Measurements from ENCODE around the gene EML4.

Gene EML4

DNA sequence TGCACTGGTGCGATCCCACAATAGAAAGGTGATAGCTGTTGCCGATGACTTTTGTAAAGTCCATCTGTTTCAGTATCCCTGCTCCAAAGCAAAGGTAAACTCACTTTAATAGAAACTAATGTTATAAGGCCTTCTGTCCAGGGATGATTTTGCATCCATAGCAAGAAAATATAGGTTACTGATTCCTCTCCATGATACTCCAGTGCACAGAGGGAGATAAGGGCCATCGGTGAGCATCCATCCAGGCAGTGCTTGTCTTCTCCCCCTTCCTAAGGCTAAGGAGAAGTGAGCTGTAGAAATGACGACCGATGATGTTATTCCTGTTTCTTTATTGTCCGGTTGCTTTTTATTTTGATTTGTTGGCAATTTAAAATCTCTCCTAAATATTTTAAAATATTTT, 159.8 kb downstream of the EML4 start:
- no peak overlapping the region for H3K4me2 ChIP-seq (ENCODE audit: insufficient read depth, low read length)

DNA sequence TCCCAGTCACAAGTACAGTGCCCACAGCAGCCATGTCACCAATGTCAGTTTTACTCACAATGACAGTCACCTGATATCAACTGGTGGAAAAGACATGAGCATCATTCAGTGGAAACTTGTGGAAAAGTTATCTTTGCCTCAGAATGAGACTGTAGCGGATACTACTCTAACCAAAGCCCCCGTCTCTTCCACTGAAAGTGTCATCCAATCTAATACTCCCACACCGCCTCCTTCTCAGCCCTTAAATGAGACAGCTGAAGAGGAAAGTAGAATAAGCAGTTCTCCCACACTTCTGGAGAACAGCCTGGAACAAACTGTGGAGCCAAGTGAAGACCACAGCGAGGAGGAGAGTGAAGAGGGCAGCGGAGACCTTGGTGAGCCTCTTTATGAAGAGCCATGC, 160.6 kb downstream of the EML4 start:
- H4K20me1 ChIP-seq (ENCODE audit: insufficient read depth, low read length), result no peaks in the 10 kb centered on the region

More for the DNA sequence above, 159.8 kb downstream of the EML4 start:
- Histone ChIP-seq H3K4me1 (ENCODE audit: insufficient read depth, low read length) (no peaks in the 10 kb centered on the region), H3K9me3 (ENCODE audit: insufficient read depth, low read length, severe bottlenecking) (no peaks in the 10 kb centered on the region), H3K27ac (ENCODE audit: low read length) (no peak overlapping the region), H3K4me3 (ENCODE audit: low read depth in 1 of 2, low read length in 2 of 2) (no peak overlapping the region), H2AFZ (ENCODE audit: low read depth, low read length) (no peak overlapping the region), H3K36me3 (ENCODE audit: insufficient read depth, low read length) (peaks cover 76% of the 10 kb centered on the region), H3K9ac (ENCODE audit: low read depth, low read length) (no peak overlapping the region), H4K20me1 (ENCODE audit: insufficient read depth, low read length) (no peaks in the 10 kb centered on the region), H3K79me2 (ENCODE audit: insufficient read depth, low read length) (no peaks in the 10 kb centered on the region), H3K27me3 (ENCODE audit: insufficient read depth, low read length, poor library complexity) (no peaks in the 10 kb centered on the region)
- no peak for TF ChIP-seq EZH2 (IDR thresholded peaks at IDR 0.05; ENCODE audit: borderline replicate concordance, low read depth, low read length, severe bottlenecking)
- ATAC-seq (ENCODE audit: insufficient read depth, low read depth) (no peak), DNase-seq (no peak)

DNA sequence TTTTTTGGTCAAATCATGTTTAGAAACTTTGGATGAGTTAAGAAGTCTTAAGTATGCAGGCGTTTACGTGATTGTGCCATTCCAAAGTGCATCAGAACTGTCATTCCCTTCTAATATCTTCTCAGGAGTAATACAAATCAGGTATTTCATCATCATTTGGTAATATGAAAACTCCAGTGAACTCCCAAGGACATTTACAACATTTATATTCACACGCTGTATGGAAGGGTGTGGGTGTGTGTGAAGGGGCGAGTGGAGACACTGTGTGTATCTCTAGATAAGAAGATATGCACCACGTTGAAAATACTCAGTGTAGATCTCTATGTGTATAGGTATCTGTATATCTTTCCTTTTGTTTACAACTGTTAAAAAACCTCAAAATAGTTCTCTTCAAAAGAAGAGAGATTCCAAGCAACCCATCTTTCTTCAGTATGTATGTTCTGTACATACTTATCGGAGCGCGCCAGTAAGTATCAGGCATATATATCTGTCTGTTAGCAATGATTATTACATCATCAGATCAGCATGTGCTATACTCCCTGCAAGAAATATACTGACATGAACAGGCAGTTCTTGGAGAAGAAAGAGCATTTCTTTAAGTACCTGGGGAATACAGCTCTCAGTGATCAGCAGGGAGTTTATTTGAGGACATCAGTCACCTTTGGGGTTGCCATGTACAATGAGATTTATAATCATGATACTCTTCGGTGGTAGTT, 162.6 kb downstream of the EML4 start:
- H3K79me2 ChIP-seq (ENCODE audit: insufficient read depth, low read length), result no peaks in the 10 kb centered on the region
- DNase-seq (no peak), ATAC-seq (ENCODE audit: insufficient read depth, low read depth) (no peak)
- H3K9ac ChIP-seq (ENCODE audit: low read depth, low read length), result no peak overlapping the region
- no peak overlapping the region for H3K4me3 ChIP-seq (ENCODE audit: low read depth in 1 of 2, low read length in 2 of 2)
- no peak overlapping the region for H3K27ac ChIP-seq (ENCODE audit: low read length)
- TF ChIP-seq, protein P1, sequence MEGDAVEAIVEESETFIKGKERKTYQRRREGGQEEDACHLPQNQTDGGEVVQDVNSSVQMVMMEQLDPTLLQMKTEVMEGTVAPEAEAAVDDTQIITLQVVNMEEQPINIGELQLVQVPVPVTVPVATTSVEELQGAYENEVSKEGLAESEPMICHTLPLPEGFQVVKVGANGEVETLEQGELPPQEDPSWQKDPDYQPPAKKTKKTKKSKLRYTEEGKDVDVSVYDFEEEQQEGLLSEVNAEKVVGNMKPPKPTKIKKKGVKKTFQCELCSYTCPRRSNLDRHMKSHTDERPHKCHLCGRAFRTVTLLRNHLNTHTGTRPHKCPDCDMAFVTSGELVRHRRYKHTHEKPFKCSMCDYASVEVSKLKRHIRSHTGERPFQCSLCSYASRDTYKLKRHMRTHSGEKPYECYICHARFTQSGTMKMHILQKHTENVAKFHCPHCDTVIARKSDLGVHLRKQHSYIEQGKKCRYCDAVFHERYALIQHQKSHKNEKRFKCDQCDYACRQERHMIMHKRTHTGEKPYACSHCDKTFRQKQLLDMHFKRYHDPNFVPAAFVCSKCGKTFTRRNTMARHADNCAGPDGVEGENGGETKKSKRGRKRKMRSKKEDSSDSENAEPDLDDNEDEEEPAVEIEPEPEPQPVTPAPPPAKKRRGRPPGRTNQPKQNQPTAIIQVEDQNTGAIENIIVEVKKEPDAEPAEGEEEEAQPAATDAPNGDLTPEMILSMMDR (IDR thresholded peaks at IDR 0.05; ENCODE audit: borderline replicate concordance, extremely low read depth, low read length, poor library complexity, severe bottlenecking), result no peak
- TF ChIP-seq EZH2 (IDR thresholded peaks at IDR 0.05; ENCODE audit: borderline replicate concordance, low read depth, low read length, severe bottlenecking), result no peak
- no peak overlapping the region for H2AFZ ChIP-seq (ENCODE audit: low read depth, low read length)
- H3K9me3 ChIP-seq (ENCODE audit: insufficient read depth, low read length, severe bottlenecking), result no peaks in the 10 kb centered on the region
- no peaks in the 10 kb centered on the region for H3K4me1 ChIP-seq (ENCODE audit: insufficient read depth, low read length)
- peaks cover 77% of the 10 kb centered on the region for H3K36me3 ChIP-seq (ENCODE audit: insufficient read depth, low read length)
- H3K4me2 ChIP-seq (ENCODE audit: insufficient read depth, low read length), result no peak overlapping the region
- no peaks in the 10 kb centered on the region for H4K20me1 ChIP-seq (ENCODE audit: insufficient read depth, low read length)
- H3K27me3 ChIP-seq (ENCODE audit: insufficient read depth, low read length, poor library complexity), result no peaks in the 10 kb centered on the region

More for the DNA sequence above, 160.6 kb downstream of the EML4 start:
- no peak overlapping the region for H3K27ac ChIP-seq (ENCODE audit: low read length)
- no peak overlapping the region for H2AFZ ChIP-seq (ENCODE audit: low read depth, low read length)
- DNase-seq (no peak), ATAC-seq (ENCODE audit: insufficient read depth, low read depth) (no peak)
- peaks cover 80% of the 10 kb centered on the region for H3K36me3 ChIP-seq (ENCODE audit: insufficient read depth, low read length)
- TF ChIP-seq, protein P1 (IDR thresholded peaks at IDR 0.05; ENCODE audit: borderline replicate concordance, extremely low read depth, low read length, poor library complexity, severe bottlenecking), result no peak
- TF ChIP-seq EZH2 (IDR thresholded peaks at IDR 0.05; ENCODE audit: borderline replicate concordance, low read depth, low read length, severe bottlenecking), result no peak
- no peaks in the 10 kb centered on the region for H3K9me3 ChIP-seq (ENCODE audit: insufficient read depth, low read length, severe bottlenecking)
- no peaks in the 10 kb centered on the region for H3K79me2 ChIP-seq (ENCODE audit: insufficient read depth, low read length)
- no peaks in the 10 kb centered on the region for H3K27me3 ChIP-seq (ENCODE audit: insufficient read depth, low read length, poor library complexity)
- no peak overlapping the region for H3K9ac ChIP-seq (ENCODE audit: low read depth, low read length)
- no peak overlapping the region for H3K4me3 ChIP-seq (ENCODE audit: low read depth in 1 of 2, low read length in 2 of 2)
- no peak overlapping the region for H3K4me2 ChIP-seq (ENCODE audit: insufficient read depth, low read length)
- no peaks in the 10 kb centered on the region for H3K4me1 ChIP-seq (ENCODE audit: insufficient read depth, low read length)

DNA sequence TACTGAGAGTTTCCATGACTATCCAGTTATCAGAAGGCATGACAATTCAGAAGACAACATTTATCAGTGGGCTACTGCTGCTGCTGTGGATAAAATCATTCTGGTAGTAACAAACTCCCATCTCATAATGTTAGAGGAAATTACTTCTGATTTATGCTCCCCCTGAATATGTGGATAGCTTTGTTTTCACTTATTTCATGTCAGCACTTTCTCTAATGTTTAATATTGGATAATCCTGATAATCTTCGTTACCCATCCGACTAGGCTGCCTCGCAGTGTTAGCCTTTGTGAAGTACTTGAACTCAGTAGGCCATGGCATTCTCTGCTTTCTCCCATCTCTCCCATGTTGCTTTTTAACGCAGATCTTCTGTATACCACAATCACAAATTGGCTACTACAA, 163.4 kb downstream of the EML4 start:
- H3K27me3 ChIP-seq (ENCODE audit: insufficient read depth, low read length, poor library complexity), result no peaks in the 10 kb centered on the region
- no peak overlapping the region for H3K27ac ChIP-seq (ENCODE audit: low read length)
- no peaks in the 10 kb centered on the region for H3K4me1 ChIP-seq (ENCODE audit: insufficient read depth, low read length)
- DNase-seq (no peak), ATAC-seq (ENCODE audit: insufficient read depth, low read depth) (no peak)
- H3K9ac ChIP-seq (ENCODE audit: low read depth, low read length), result no peak overlapping the region
- H3K4me3 ChIP-seq (ENCODE audit: low read depth in 1 of 2, low read length in 2 of 2), result no peak overlapping the region
- H2AFZ ChIP-seq (ENCODE audit: low read depth, low read length), result no peak overlapping the region
- H4K20me1 ChIP-seq (ENCODE audit: insufficient read depth, low read length), result no peaks in the 10 kb centered on the region
- peaks cover 76% of the 10 kb centered on the region for H3K36me3 ChIP-seq (ENCODE audit: insufficient read depth, low read length)
- H3K79me2 ChIP-seq (ENCODE audit: insufficient read depth, low read length), result no peaks in the 10 kb centered on the region
- H3K4me2 ChIP-seq (ENCODE audit: insufficient read depth, low read length), result no peak overlapping the region
- no peaks in the 10 kb centered on the region for H3K9me3 ChIP-seq (ENCODE audit: insufficient read depth, low read length, severe bottlenecking)
- TF ChIP-seq, protein P1 (IDR thresholded peaks at IDR 0.05; ENCODE audit: borderline replicate concordance, extremely low read depth, low read length, poor library complexity, severe bottlenecking), result no peak
- TF ChIP-seq EZH2 (IDR thresholded peaks at IDR 0.05; ENCODE audit: borderline replicate concordance, low read depth, low read length, severe bottlenecking), result no peak
